Ovary (tissue), 3 donors: ENCODE measurements around the gene KCTD20.

ENCODE experiments used
- CTCF ChIP-seq, 3 donors: fragments of 450-650 bp in 2 of 3; fragments of 200-600 bp in 1 of 3; IDR thresholded peaks; one replicate each; pipeline versions ENCODE4 v1.5.1 to v1.8.0; 2016 to 2022; ENCODE audit warnings: antibody characterized with exemption in 3 of 3, mild to moderate bottlenecking in 1 of 3
- EP300 ChIP-seq: sonication (generic); formaldehyde crosslinking; IDR thresholded peaks from one replicate; pipeline ENCODE4 v1.6.1; 2017; ENCODE audit warnings: antibody characterized with exemption
- POLR2A ChIP-seq: fragments of 450-650 bp; IDR thresholded peaks from one replicate; pipeline ENCODE4 v1.6.1; 2017; ENCODE audit warnings: antibody characterized with exemption, mild to moderate bottlenecking, moderate library complexity
- donor health status: DM: no; HTN: no; CAD: no.

GRCh38 chr6:36510365-36510764 lies 67.6 kb downstream of the KCTD20 start:
- TF ChIP-seq CTCF (IDR thresholded peaks at IDR 0.05) = no peak
- no peak for TF ChIP-seq EP300
- TF ChIP-seq POLR2A = no peak
